ENCODE measurements around the gene MGAT5.

GRCh38 chr2:134259994-134260393 lies 6.1 kb downstream of the MGAT5 start:
- TF ChIP-seq POLR2A (IDR thresholded peaks at IDR 0.05) (no peak), CTCF (IDR thresholded peaks at IDR 0.05) (no peak)
